K562 (cell line): ENCODE measurements around the gene MYCBP2. TPM values are rescaled to one million over a fixed set of nuclear protein-coding genes. Genes with fewer than 3 reads are reported as not detected.

ENCODE experiments used
- ATAC-seq: fragments of 200-7000 bp; cut with Tn5 transposase; 3 replicates; pipeline ENCODE4 v1.9.1; 2020; ENCODE audit warnings: moderate library complexity
- BruUV-seq: library from RNA; stranded (reverse); fragments of 400-500 nt; replicated peaks from 2 replicates; lab custom pipeline; 2021; lab: Mats Ljungman, UMichigan
- CTCF ChIA-PET: fragments of 300-600 bp; formaldehyde crosslinking; extraction: SDS; loops from one replicate; lab custom pipeline; 2021; ENCODE audit warnings: low intra/inter-chr PET ratio; lab: Yijun Ruan, JAX
- POLR2A ChIA-PET: fragments of 300-600, 350-650 bp; sonication (Branson Sonifier 250); formaldehyde crosslinking; extraction: SDS; loops from one replicate; lab custom pipeline; 2021; ENCODE audit warnings: antibody characterized with exemption, inconsistent platforms; lab: Yijun Ruan, JAX
- DNase-seq, 4 experiments: peaks; one replicate each; pipeline versions ENCODE4 v3.0.0 to v3.0.0-alpha.2; 2011 to 2018; ENCODE audit warnings: low spot score in 3 of 4, mixed read lengths in 3 of 4; ENCODE audit errors: extremely low read depth in 1 of 4
- FAIRE-seq: peaks from 2 replicates; lab custom pipeline; 2011; peaks lifted over from hg19 to GRCh38; lab: Jason Lieb, UNC
- H2AFZ ChIP-seq: 2 replicates; pipeline ENCODE4 v1.6.0; 2011; ENCODE audit warnings: low read depth, low read length, control low read depth, inconsistent platforms
- H3K27ac ChIP-seq: fragments of 200-600 bp; 3 replicates; pipeline ENCODE4 v1.8.0; 2011; ENCODE audit warnings: low read depth, mild to moderate bottlenecking, control low read depth, inconsistent platforms, low read length, moderate library complexity, mixed read lengths; ENCODE audit errors: extremely low read depth
- H3K27me3 ChIP-seq, 2 experiments: fragments of 300-600 bp in 1 of 2; 2 replicates in 1 of 2; 3 replicates in 1 of 2; pipeline versions ENCODE4 v1.6.0 to v1.8.0; 2011; ENCODE audit warnings: inconsistent platforms in 2 of 2, low read length in 2 of 2, mild to moderate bottlenecking in 1 of 2, mixed read lengths in 1 of 2, moderate library complexity in 1 of 2; ENCODE audit not compliant: control insufficient read depth in 2 of 2, insufficient read depth in 2 of 2
- H3K36me3 ChIP-seq: fragments of 300-600 bp; 3 replicates; pipeline ENCODE4 v1.8.0; 2011; ENCODE audit warnings: mild to moderate bottlenecking, low read length, inconsistent platforms; ENCODE audit not compliant: control insufficient read depth, insufficient read depth
- H3K4me1 ChIP-seq, 2 experiments: fragments of 200-600 bp in 1 of 2; replicated peaks in 1 of 2; 2 replicates in 1 of 2; 3 replicates in 1 of 2; pipeline versions ENCODE4 v1.5.1 to v1.8.0; 2011; ENCODE audit warnings: inconsistent platforms in 2 of 2, low read length in 2 of 2, mild to moderate bottlenecking in 1 of 2, mixed read lengths in 1 of 2, moderate library complexity in 1 of 2; ENCODE audit not compliant: control insufficient read depth in 2 of 2, insufficient read depth in 2 of 2
- H3K4me2 ChIP-seq: 2 replicates; pipeline ENCODE4 v1.6.1; 2011; ENCODE audit warnings: low read length, control low read depth, inconsistent platforms, mixed read lengths; ENCODE audit not compliant: insufficient read depth
- H3K4me3 ChIP-seq: fragments of 200-600 bp; sonication (generic), shearing (Covaris generic); 2 replicates; pipeline ENCODE4 v1.5.1; 2016; ENCODE audit warnings: control low read depth, inconsistent platforms
- H3K79me2 ChIP-seq: fragments of 200-600 bp; 3 replicates; pipeline ENCODE4 v1.8.0; 2011; ENCODE audit warnings: low read length, inconsistent platforms; ENCODE audit not compliant: control insufficient read depth, insufficient read depth
- H3K9ac ChIP-seq, 2 experiments: 2 replicates each; pipeline versions ENCODE4 v1.6.0 to v1.6.1; 2011; ENCODE audit warnings: low read depth in 2 of 2, low read length in 2 of 2, control low read depth in 1 of 2, inconsistent platforms in 1 of 2, mild to moderate bottlenecking in 1 of 2, mixed read lengths in 1 of 2; ENCODE audit not compliant: insufficient read depth in 1 of 2
- H3K9me1 ChIP-seq: one replicate; pipeline ENCODE4 v1.6.0; 2011; ENCODE audit warnings: inconsistent platforms, mild to moderate bottlenecking, low read length, moderate library complexity; ENCODE audit not compliant: control insufficient read depth, insufficient read depth
- H3K9me3 ChIP-seq: replicated peaks from 2 replicates; pipeline ENCODE4 v1.5.1; 2011; ENCODE audit warnings: low read depth, low read length, inconsistent platforms; ENCODE audit not compliant: control insufficient read depth, insufficient read depth
- H4K20me1 ChIP-seq: replicated peaks from 2 replicates; pipeline ENCODE4 v1.6.1; 2011; ENCODE audit warnings: low read length, inconsistent platforms, mixed read lengths; ENCODE audit not compliant: control insufficient read depth, insufficient read depth
- BDP1 ChIP-seq: IDR thresholded peaks from 3 replicates; pipeline ENCODE4 v1.6.1; 2011; ENCODE audit not compliant: insufficient read length, insufficient read depth
- CHAMP1 ChIP-seq: fragments of 450-650 bp; IDR thresholded peaks from 2 replicates; pipeline ENCODE4 v1.6.1; 2016; ENCODE audit warnings: mild to moderate bottlenecking
- DACH1 ChIP-seq: fragments of 450-650 bp; IDR thresholded peaks from 2 replicates; pipeline ENCODE4 v1.6.1; 2018; ENCODE audit not compliant: partially characterized antibody
- E2F6 ChIP-seq, 2 experiments: IDR thresholded peaks; 2 replicates each; pipeline ENCODE4 v1.6.1; 2011; ENCODE audit warnings: borderline replicate concordance in 1 of 2, control low read depth in 1 of 2, low read depth in 1 of 2, low read length in 1 of 2, mild to moderate bottlenecking in 1 of 2, mixed read lengths in 1 of 2, moderate library complexity in 1 of 2; ENCODE audit not compliant: insufficient read depth in 1 of 2, insufficient read length in 1 of 2, poor library complexity in 1 of 2, severe bottlenecking in 1 of 2; ENCODE audit errors: extremely low read depth in 1 of 2
- GABPB1 ChIP-seq: sonication (generic); formaldehyde crosslinking; IDR thresholded peaks from 2 replicates; pipeline ENCODE4 v1.8.0; 2022; ENCODE audit warnings: mild to moderate bottlenecking, missing genetic modification reagents
- HIVEP1 ChIP-seq: fragments of 250-450 bp; sonication (Bioruptor Pico); IDR thresholded peaks from 2 replicates; pipeline ENCODE4 v1.4.0; 2020; ENCODE audit warnings: mild to moderate bottlenecking
- KLF1 ChIP-seq: fragments of 450-650 bp; IDR thresholded peaks from 2 replicates; pipeline ENCODE4 v1.6.1; 2016; ENCODE audit warnings: missing genetic modification characterization, missing compliant biosample characterization
- MCM7 ChIP-seq, 2 experiments: fragments of 450-650 bp; IDR thresholded peaks; 2 replicates each; pipeline ENCODE4 v1.6.1; 2016 to 2018
- NELFE ChIP-seq: IDR thresholded peaks from 2 replicates; pipeline ENCODE4 v1.6.1; 2011; ENCODE audit warnings: mild to moderate bottlenecking; ENCODE audit not compliant: insufficient read depth, insufficient read length
- SMARCC2 ChIP-seq: fragments of 450-650 bp; IDR thresholded peaks from 2 replicates; pipeline ENCODE4 v1.6.1; 2017; ENCODE audit warnings: antibody characterized with exemption, moderate library complexity, mild to moderate bottlenecking, low read depth
- ZNF274 ChIP-seq: IDR thresholded peaks from 2 replicates; pipeline ENCODE4 v1.6.1; 2011; ENCODE audit warnings: low read depth, mild to moderate bottlenecking, low read length, moderate library complexity, borderline replicate concordance
- ZNF695 ChIP-seq: fragments of 450-650 bp; formaldehyde crosslinking; IDR thresholded peaks from 2 replicates; pipeline ENCODE4 v1.4.0; 2020; ENCODE audit warnings: mild to moderate bottlenecking, moderate library complexity
- WGBS: fragments of 100-300 bp; shearing (Covaris generic); methylation state at CpG from one replicate; pipeline ENCODE4 v1.1.6; 2016; ENCODE audit warnings: low coverage, mixed read lengths; ENCODE audit not compliant: insufficient coverage; ENCODE audit errors: missing lambda C conversion rate; 5-methylcytosine and 5-hydroxymethylcytosine counted together
- in situ Hi-C: fragments of 300-500 bp; cut with MboI; formaldehyde crosslinking; loops from 4 replicates; pipeline ENCODE4 v1.15.0; 2018; ENCODE audit warnings: inconsistent platforms, mixed read lengths
- intact Hi-C: fragments of 100-400 bp; cut with micrococcal nuclease; formaldehyde crosslinking; loops from 2 replicates; pipeline ENCODE4 v1.14.2; 2022
- polyA plus RNA-seq, 8 experiments: library from polyadenylated mRNA; depleted of rRNA in 4 of 8; stranded (reverse) in 5 of 8; unstranded in 3 of 8; fragments of >200 nt; fragmentation: Nextera tagmentation in 2 of 8; fragmentation: Illumina TruSeq in 1 of 8; extraction: Ambion mirVana in 2 of 8; extraction: Trizol in 1 of 8; gene quantifications; 2 replicates each; pipeline versions ENCODE4 v1.2.1 to v1.2.3, GENCODE V29; 2011 to 2014; ENCODE audit warnings: inconsistent platforms in 1 of 8, missing spikeins in 1 of 8
- total RNA-seq, 7 experiments: library from RNA; depleted of rRNA in 6 of 7; stranded (reverse); fragments of >200 nt in 6 of 7; fragmentation: Illumina TruSeq in 2 of 7; extraction: Trizol in 2 of 7; gene quantifications; 2 replicates each; pipeline versions ENCODE4 v1.2.1 to v1.2.3, GENCODE V29; 2011 to 2021; ENCODE audit warnings: low replicate concordance in 1 of 7

The MYCBP2 gene
- total and polyA plus RNA-seq, 9 of the 15 experiments (the other 6 are each of a cell fraction or from before 2014, with no cell fraction given), result 13.2 to 47.2 (median 28.9) TPM

- H3K4me1 ChIP-seq, result no peaks in the 10 kb centered on the region
- in situ Hi-C loops, result loop anchor here (10.0 kb wide), 1 partner anchor 286 kb away; the partner anchor contains the start of gene FBXL3
- CTCF ChIA-PET, result no interaction called here
Observed at GRCh38 chr13:77310579-77311279, 16.2 kb downstream of the MYCBP2 start.

GRCh38 chr13:77310161-77310560 is 16.7 kb downstream of the MYCBP2 start:
- no peaks in the 10 kb centered on the region for H3K36me3 ChIP-seq
- no peaks in the 10 kb centered on the region for H3K27me3 ChIP-seq
- no peak overlapping the region for H3K9ac ChIP-seq
- TF ChIP-seq BDP1 (no peak), CHAMP1 (no peak), E2F6 (IDR thresholded peaks at IDR 0.05; ENCODE audit: borderline replicate concordance in 1 of 2, extremely low read depth in 1 of 2, insufficient read depth in 1 of 2, insufficient read length in 1 of 2, low read depth in 1 of 2, low read length in 1 of 2, poor library complexity in 1 of 2, severe bottlenecking in 1 of 2) (no peak)
- TF ChIP-seq, all 486 proteins: peak for 0
- FAIRE-seq, result no peak
- Histone ChIP-seq H2AFZ (no peak overlapping the region), H3K9me3 (no peaks in the 10 kb centered on the region), H3K79me2 (peaks cover 74% of the 10 kb centered on the region), H3K27ac (no peak overlapping the region), H3K9me1 (no peaks in the 10 kb centered on the region), H3K4me2 (no peak overlapping the region), H4K20me1 (no peaks in the 10 kb centered on the region), H3K4me1 (no peaks in the 10 kb centered on the region), H3K4me3 (no peak overlapping the region)
- in situ Hi-C loops, result loop anchor here (10.0 kb wide), 1 partner anchor 285 kb away; the partner anchor contains the start of gene FBXL3
- WGBS, result 33% methylated on average over 1 of the region's 2 CpGs
- no peak for ATAC-seq
- intact Hi-C loops, result no loop called here
- DNase-seq, result no peak
- ChIA-PET POLR2A (interaction anchor here (1.6 kb wide), 1 partner anchor 17 kb away, joined by 3 read pairs; the partner anchor contains the start of gene MYCBP2), CTCF (no interaction called here)
- BruUV-seq, result no TSS peak

More at GRCh38 chr13:77310579-77311279, 16.2 kb downstream of the MYCBP2 start:
- POLR2A ChIA-PET, result interaction anchor here (1.6 kb wide), 1 partner anchor 17 kb away, joined by 3 read pairs; the partner anchor contains the start of gene MYCBP2
- WGBS, result 79% methylated on average over 3 of the region's 3 CpGs
- TF ChIP-seq MCM7 (IDR thresholded peaks at IDR 0.05), result no peak
- no peak for TF ChIP-seq ZNF274
- no peak for TF ChIP-seq GABPB1
- TF ChIP-seq ZNF695, result no peak
- TF ChIP-seq SMARCC2, result no peak
- TF ChIP-seq DACH1, result no peak
- no peak for TF ChIP-seq HIVEP1
- no peak for TF ChIP-seq KLF1 (tag)
- no peak for TF ChIP-seq NELFE
- TF ChIP-seq, all 486 proteins: peak for 0
- H3K9ac ChIP-seq, result no peak overlapping the region
- no peak for DNase-seq
- no peaks in the 10 kb centered on the region for H3K27me3 ChIP-seq
- no peak overlapping the region for H2AFZ ChIP-seq
- no peaks in the 10 kb centered on the region for H4K20me1 ChIP-seq
- H3K4me2 ChIP-seq, result no peak overlapping the region
- intact Hi-C loops, result no loop called here
- FAIRE-seq, result no peak
- no peak overlapping the region for H3K4me3 ChIP-seq
- BruUV-seq, result no TSS peak
- no peak for ATAC-seq
- H3K36me3 ChIP-seq, result no peaks in the 10 kb centered on the region
- H3K27ac ChIP-seq, result no peak overlapping the region
- H3K79me2 ChIP-seq, result peaks cover 72% of the 10 kb centered on the region
- no peaks in the 10 kb centered on the region for H3K9me3 ChIP-seq
- H3K9me1 ChIP-seq, result no peaks in the 10 kb centered on the region
